AG08395 (cell line): ENCODE measurements around the gene PRKCZ.

Experiments used
- DNase-seq: peaks from one replicate; pipeline ENCODE4 v3.0.0; 2012; ENCODE audit warnings: mixed read lengths, low spot score

Gene PRKCZ

GRCh38 chr1:2049718-2050431, at the start of gene PRKCZ:
TSS of gene PRKCZ (plus strand) at chr1:2050411. CDS start at chr1:2050631, 220 bp downstream.
- DNase-seq = no peak

GRCh38 chr1:2000432-2000831, 49.8 kb upstream of the PRKCZ start:
- no peak for DNase-seq

GRCh38 chr1:2000850-2001249, 49.4 kb upstream of the PRKCZ start:
- no peak for DNase-seq

- no peak for DNase-seq
Observed at GRCh38 chr1:2001773-2002411, 48.3 kb upstream of the PRKCZ start.

GRCh38 chr1:2003541-2004131, 46.6 kb upstream of the PRKCZ start, which contains the start of gene CFAP74:
TSS of gene CFAP74 (minus strand) at chr1:2003786. CDS start at chr1:1990956, 12,830 bp downstream.
- DNase-seq = peak; percentile 50

GRCh38 chr1:2004856-2005255, 45.4 kb upstream of the PRKCZ start:
- no peak for DNase-seq

GRCh38 chr1:2009101-2010053, 40.8 kb upstream of the PRKCZ start:
- no peak for DNase-seq

- no peak for DNase-seq
Observed at GRCh38 chr1:2014181-2014580, 36.0 kb upstream of the PRKCZ start.

GRCh38 chr1:2014741-2015735, 35.2 kb upstream of the PRKCZ start:
- no peak for DNase-seq

- no peak for DNase-seq
Observed at GRCh38 chr1:2016123-2016522, 34.1 kb upstream of the PRKCZ start.

GRCh38 chr1:2018217-2019171, 31.7 kb upstream of the PRKCZ start:
- DNase-seq = no peak

- peak; percentile 36 for DNase-seq
Observed at GRCh38 chr1:2019172-2019543, 31.1 kb upstream of the PRKCZ start, which contains the start of gene GABRD. TSS of gene GABRD (plus strand) at chr1:2019345. CDS start at chr1:2019424, 79 bp downstream.

- no peak for DNase-seq
Observed at GRCh38 chr1:2019571-2020309, 30.5 kb upstream of the PRKCZ start.

- DNase-seq = no peak
Observed at GRCh38 chr1:2020310-2020655, 29.9 kb upstream of the PRKCZ start.

GRCh38 chr1:2021550-2021949, 28.7 kb upstream of the PRKCZ start:
- DNase-seq = no peak

GRCh38 chr1:2022063-2022770, 28.0 kb upstream of the PRKCZ start:
- DNase-seq = no peak

- DNase-seq = no peak
Observed at GRCh38 chr1:2023187-2023586, 27.0 kb upstream of the PRKCZ start.

- DNase-seq = no peak
Observed at GRCh38 chr1:2024451-2024850, 25.8 kb upstream of the PRKCZ start.
